KOPT-K1 (cell line): ENCODE measurements around the gene LRRFIP1.

Experiments
- H3K27ac ChIP-seq: fragments of 200-600 bp; sonication (generic); 2 replicates; pipeline ENCODE4 v1.5.1; 2016; ENCODE audit warnings: antibody characterized with exemption, mild to moderate bottlenecking, low read depth, low read length; ENCODE audit not compliant: poor library complexity, severe bottlenecking
- H3K36me3 ChIP-seq: fragments of 200-600 bp; sonication (generic); 2 replicates; pipeline ENCODE4 v1.5.1; 2017; ENCODE audit warnings: antibody characterized with exemption, mild to moderate bottlenecking, low read length, moderate library complexity; ENCODE audit not compliant: insufficient read depth
- H3K9me3 ChIP-seq: fragments of 200-600 bp; sonication (generic); 2 replicates; pipeline ENCODE4 v1.5.1; 2017; ENCODE audit warnings: antibody characterized with exemption, low read length, mild to moderate bottlenecking; ENCODE audit not compliant: insufficient read depth, poor library complexity, severe bottlenecking

The LRRFIP1 gene

DNA sequence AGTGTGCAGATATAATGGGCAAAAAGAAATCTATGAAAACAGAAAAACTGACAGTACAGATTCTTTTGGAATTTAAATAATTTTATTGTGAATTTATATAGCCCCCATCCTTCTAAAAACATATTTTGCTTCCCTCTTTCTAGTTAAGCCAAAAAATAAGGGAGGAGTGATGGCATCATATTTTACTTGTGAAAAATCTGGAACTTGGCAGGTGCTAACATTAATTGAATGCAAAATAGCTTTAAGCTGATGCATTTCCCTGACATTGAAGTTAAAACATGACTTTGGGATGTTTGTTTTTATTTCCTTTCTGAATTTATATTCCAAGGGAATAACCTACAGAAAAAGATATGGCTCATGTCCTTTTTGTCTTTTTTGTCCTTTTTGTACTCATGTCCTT lies 88.6 kb downstream of the LRRFIP1 start:
- Histone ChIP-seq H3K9me3 (no peaks in the 10 kb centered on the region), H3K36me3 (peaks cover 43% of the 10 kb centered on the region), H3K27ac (no peak overlapping the region)

DNA sequence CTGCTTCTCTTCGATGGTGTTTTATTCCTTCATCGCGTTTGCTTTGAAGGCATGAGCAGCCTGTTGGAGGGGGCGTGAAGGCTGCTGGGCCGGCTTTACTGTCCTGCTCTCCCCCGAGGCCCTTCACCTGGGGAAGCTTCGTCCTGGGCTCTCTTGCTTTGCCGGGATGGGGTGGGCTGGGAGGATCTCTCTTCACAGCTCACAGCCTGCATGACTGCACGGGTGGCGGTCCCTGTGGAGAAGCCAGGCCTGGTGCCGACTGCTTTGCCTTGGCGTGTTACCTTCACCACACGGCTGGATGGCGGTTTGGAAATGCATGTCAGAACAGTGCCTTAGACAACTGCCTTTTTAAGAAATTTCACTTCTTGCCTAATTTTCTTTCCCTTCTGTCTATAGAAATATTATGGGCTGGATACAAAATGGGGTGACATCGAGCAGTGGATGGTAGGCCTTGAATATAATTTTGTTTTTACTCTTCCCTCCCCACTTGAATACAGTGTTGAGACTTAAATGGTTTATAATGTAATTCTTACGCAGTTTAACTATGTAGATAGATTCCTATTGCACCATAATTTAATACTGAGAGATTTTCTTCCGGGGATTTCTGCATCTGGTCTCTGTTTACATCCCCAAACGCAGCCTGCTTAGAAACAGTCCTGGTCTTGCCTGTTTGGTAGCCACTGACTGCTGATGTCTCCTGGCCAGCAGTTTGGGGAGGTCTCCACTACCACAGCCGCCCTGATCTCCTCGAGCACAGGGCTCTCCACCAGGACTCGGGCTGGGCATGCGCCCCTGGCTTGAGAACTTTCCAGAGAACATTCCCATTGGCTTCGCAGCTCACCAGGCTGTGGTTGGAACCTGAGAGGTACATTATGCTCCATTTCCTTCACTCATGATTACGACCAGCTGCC lies 90.2 kb downstream of the LRRFIP1 start:
- no peaks in the 10 kb centered on the region for H3K9me3 ChIP-seq
- no peak overlapping the region for H3K27ac ChIP-seq
- H3K36me3 ChIP-seq: peaks cover 44% of the 10 kb centered on the region

DNA sequence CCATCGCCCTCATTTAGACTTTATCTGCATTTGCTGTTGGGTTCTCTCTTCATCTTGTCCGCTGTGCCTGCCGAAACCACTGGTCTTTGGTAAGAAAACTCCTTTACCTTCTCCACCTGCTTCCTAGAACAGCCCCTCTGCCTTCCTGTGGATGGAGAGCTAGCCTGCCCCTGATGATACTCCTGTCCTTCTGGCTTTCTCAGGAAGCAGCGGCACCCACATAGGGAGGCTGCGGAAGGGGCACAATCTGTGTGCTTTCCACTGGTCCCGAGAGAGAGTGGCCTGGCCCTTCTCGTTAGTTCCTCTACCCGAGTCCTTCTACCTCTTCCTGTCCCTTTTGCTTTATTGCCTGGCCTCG lies 90.9 kb downstream of the LRRFIP1 start:
- Histone ChIP-seq H3K36me3 (peaks cover 44% of the 10 kb centered on the region), H3K27ac (no peak overlapping the region), H3K9me3 (no peaks in the 10 kb centered on the region)

- Histone ChIP-seq H3K9me3 (no peaks in the 10 kb centered on the region), H3K36me3 (peaks cover 52% of the 10 kb centered on the region), H3K27ac (no peak overlapping the region)
Measured at GRCh38 chr2:237720444-237720843, 93.1 kb downstream of the LRRFIP1 start.

DNA sequence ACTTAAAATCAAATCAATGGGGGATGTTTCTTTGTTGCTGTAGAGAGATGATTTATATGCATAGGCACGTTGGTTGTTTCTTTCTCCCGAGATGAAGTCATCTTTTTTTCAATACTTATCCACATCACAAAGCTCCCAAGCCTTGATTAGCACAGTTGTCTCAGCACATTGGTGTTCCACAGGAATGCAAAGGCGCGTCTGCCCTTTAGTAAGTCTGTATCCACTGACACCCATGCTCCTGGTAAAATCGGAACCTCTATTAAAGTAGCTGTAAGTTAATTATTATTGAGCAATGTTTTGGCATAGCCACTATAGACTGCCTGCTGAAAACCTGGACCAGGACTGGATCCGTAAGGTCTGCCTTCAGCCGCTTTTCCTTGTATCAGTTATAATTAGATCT lies 93.6 kb downstream of the LRRFIP1 start:
- H3K36me3 ChIP-seq: peaks cover 52% of the 10 kb centered on the region
- no peak overlapping the region for H3K27ac ChIP-seq
- no peaks in the 10 kb centered on the region for H3K9me3 ChIP-seq

GRCh38 chr2:237721458-237721857 lies 94.1 kb downstream of the LRRFIP1 start:
- Histone ChIP-seq H3K36me3 (peaks cover 52% of the 10 kb centered on the region), H3K9me3 (no peaks in the 10 kb centered on the region), H3K27ac (no peak overlapping the region)

- no peak overlapping the region for H3K27ac ChIP-seq
- H3K36me3 ChIP-seq: peaks cover 49% of the 10 kb centered on the region
- H3K9me3 ChIP-seq: no peaks in the 10 kb centered on the region
Measured at GRCh38 chr2:237722616-237723015, 95.2 kb downstream of the LRRFIP1 start.

GRCh38 chr2:237723023-237723422 lies 95.6 kb downstream of the LRRFIP1 start:
- H3K9me3 ChIP-seq: no peaks in the 10 kb centered on the region
- H3K27ac ChIP-seq: no peak overlapping the region
- peaks cover 45% of the 10 kb centered on the region for H3K36me3 ChIP-seq

DNA sequence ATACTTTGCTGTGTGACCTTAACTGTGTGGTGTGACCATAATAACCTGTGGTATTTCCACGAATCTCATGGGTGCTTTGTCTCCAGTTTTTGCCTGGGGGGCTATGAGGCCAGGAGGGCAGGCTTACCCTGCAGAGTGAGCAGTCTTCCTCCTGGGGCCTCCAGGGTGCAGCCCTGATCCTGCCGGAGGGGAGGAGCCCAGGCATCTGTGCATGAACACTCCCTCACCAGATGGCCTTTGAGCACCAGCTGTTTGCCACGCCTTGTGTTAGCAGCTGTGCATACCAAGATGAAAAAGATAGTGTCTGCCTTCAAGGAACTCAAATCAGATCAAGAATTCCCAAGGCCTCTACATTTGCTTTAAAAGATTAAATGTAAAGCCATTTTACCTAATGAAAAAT lies 96.2 kb downstream of the LRRFIP1 start:
- H3K9me3 ChIP-seq: no peaks in the 10 kb centered on the region
- peaks cover 39% of the 10 kb centered on the region for H3K36me3 ChIP-seq
- no peak overlapping the region for H3K27ac ChIP-seq

- no peaks in the 10 kb centered on the region for H3K9me3 ChIP-seq
- H3K27ac ChIP-seq: no peak overlapping the region
- peaks cover 49% of the 10 kb centered on the region for H3K36me3 ChIP-seq
Measured at GRCh38 chr2:237724811-237725478, 97.6 kb downstream of the LRRFIP1 start.

GRCh38 chr2:237725661-237726060 lies 98.3 kb downstream of the LRRFIP1 start:
- Histone ChIP-seq H3K9me3 (no peaks in the 10 kb centered on the region), H3K36me3 (peaks cover 45% of the 10 kb centered on the region), H3K27ac (no peak overlapping the region)

GRCh38 chr2:237726401-237726830 lies 99.0 kb downstream of the LRRFIP1 start:
- Histone ChIP-seq H3K36me3 (peaks cover 37% of the 10 kb centered on the region), H3K9me3 (no peaks in the 10 kb centered on the region), H3K27ac (no peak overlapping the region)

DNA sequence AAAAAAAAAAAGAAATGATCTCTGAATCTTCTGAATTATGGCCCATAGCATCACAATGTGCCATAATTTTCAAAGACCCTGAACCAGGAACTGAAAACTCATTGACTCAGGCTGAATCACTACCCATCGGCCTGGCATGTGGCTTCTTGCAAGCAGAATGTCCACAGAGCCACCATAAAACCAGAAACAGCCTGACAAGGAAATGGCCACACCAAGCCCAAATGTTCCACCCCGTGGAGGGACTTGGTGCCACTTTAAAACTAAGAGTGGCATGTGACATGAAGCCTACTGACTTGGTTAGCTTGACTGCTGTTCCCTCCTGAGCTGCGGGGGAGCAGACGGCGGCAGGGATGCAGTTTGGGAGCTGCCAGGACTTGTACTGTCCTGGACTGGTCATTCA lies 100.0 kb downstream of the LRRFIP1 start:
- Histone ChIP-seq H3K9me3 (no peaks in the 10 kb centered on the region), H3K27ac (no peak overlapping the region), H3K36me3 (peaks cover 29% of the 10 kb centered on the region)

DNA sequence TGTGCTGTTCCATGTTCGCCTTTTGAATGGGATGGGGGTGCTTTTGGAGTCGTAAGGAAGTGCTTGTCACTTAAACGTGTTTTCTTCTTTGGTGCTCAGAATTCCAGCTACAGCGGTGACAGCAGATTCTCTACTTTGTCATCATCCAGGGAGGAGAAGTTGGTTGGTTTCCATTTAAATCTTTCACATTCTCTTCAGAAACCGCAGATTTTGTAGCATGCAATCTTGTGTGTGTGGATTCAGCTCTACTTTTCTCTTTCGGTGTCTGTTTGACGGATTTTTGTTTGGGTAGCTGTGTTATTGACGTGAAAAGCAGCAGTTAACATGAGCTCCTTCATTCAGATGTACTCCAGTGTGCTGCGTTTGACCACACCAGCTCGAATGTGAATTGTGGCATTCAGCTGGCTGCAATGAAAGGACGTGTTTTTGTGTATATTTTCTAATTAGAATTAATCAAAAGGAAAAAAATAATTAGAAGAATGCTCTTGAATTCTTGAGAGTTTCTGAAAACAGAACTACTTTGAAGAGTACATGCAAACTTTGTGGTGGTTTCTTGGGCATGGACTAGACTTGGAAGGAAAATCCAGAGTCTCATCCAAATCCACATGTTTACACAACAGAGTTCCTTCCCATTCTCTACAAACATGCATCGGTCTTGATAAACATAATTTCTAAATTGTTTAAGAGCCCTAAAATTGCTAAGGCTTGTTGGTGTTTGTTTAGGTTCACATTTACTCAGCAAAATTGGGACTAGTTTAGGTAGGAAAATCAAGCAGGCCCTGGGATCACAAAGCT lies 102.5 kb downstream of the LRRFIP1 start:
- Histone ChIP-seq H3K27ac (no peak overlapping the region), H3K36me3 (peaks cover 22% of the 10 kb centered on the region), H3K9me3 (no peaks in the 10 kb centered on the region)

GRCh38 chr2:237731663-237732062 lies 104.3 kb downstream of the LRRFIP1 start:
- Histone ChIP-seq H3K36me3 (peaks cover 23% of the 10 kb centered on the region), H3K27ac (no peak overlapping the region), H3K9me3 (no peaks in the 10 kb centered on the region)
